Lower leg skin (tissue), 4 donors: Measurements from ENCODE around the gene PPP4C. TPM values are rescaled to one million over a fixed set of nuclear protein-coding genes. Genes with fewer than 3 reads are reported as not detected.

Experiments used
- DNase-seq, 2 donors: peaks; one replicate each; pipeline ENCODE4 v3.0.0-alpha.2; 2019; ENCODE audit warnings: low spot score in 2 of 2
- H3K4me3 ChIP-seq: fragments of 200-600 bp; sonication (generic); 2 replicates; pipeline ENCODE4 v1.5.1; 2017; ENCODE audit warnings: mild to moderate bottlenecking, low read depth; ENCODE audit not compliant: poor library complexity, severe bottlenecking
- POLR2A ChIP-seq, 2 donors: fragments of 450-650 bp; IDR thresholded peaks; one replicate each; pipeline ENCODE4 v1.6.1; 2016 to 2017; ENCODE audit warnings: antibody characterized with exemption in 2 of 2, mild to moderate bottlenecking in 1 of 2, moderate library complexity in 1 of 2
- WGBS, 2 donors: methylation state at CpG; one replicate each; pipeline ENCODE4 v1.1.5; 2018; 5-methylcytosine and 5-hydroxymethylcytosine counted together
- intact Hi-C: fragments of 100-400 bp; cut with DNase I; formaldehyde crosslinking; loops from one replicate; pipeline ENCODE4 v1.15.0; 2023; ENCODE audit warnings: low total_unique reads
- total RNA-seq, 4 donors: library from RNA; depleted of rRNA; stranded (reverse); fragments of >200 nt; gene quantifications; one replicate each; pipeline ENCODE4 v1.1.0, GENCODE V29; 2016
- TF ChIP-seq, protein P1 (sequence below), 3 donors: fragments of 450-650 bp; IDR thresholded peaks; one replicate each; pipeline ENCODE4 v1.5.1; 2016; ENCODE audit warnings: antibody characterized with exemption in 3 of 3, mild to moderate bottlenecking in 3 of 3, moderate library complexity in 2 of 3

The PPP4C gene
- total RNA-seq, 4 donors from 2014 or later: 53.3 to 75.4 (median 67.4) TPM

DNA sequence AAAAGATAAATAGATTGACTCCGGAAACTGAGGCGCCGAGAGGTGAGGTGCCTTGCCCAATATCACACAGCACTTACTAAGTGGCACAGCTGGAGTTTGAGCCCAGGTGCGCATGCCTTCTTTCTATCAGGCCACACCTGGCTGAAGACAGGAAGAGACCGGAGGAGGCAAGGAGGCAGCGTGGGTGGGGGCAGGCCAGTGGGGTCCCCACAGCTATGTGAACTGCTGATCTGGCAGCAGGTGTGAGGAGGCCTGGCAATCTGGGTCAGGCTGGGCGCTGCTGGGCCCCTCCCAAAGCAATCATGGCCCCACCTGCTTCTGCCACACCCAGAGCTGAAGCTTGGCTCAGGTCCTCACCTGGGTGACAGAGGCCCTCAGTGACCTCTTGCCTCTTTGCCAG lies 39.4 kb downstream of the PPP4C start:
- WGBS, 2 donors: 65 to 74% methylated on average over 7 of the region's 7 CpGs
- DNase-seq: no peak
- intact Hi-C loops: no loop called here

DNA sequence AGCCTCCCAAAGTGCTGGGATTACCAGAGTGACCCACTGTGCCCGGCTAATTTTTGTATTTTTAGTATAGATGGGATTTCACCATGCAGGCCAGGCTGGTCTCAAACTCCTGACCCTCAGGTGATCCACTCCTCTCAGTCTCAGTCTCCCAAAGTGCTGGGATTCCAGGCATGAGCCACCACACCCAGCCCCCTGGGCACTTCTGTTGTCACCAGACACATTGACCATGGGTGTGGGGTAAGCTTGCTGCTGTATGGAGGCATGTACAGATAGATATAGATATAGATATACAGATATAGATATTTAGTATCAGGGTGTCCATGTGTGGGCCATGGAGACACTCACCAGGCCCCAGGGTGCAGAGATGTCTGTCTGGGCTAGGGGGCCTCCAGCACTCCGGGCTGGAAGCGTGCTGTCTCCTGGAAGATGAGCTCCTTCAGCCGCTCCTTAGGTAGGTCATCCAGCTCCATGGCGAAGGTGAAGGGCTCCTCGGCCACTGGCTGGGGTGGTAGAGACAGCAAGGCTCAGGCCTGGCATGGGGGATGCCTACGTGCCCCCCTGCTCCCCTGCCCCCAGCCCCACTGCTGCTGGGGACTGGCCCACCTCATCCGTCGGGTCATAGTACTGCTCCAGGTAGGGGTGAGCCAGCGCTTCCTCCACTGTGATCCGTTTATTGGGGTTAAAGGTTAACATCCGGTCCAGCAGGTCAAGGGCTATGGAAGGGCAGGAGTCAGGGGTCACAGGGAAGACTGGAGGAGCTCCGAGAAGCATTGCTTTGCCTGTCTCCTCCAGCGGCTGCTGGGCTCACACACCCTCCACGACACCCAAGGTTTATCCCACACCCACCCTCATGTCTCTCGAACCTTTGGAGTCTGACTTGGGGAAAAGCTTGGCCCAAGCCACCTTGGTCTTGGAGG lies 40.8 kb downstream of the PPP4C start:
- intact Hi-C loops: no loop called here
- WGBS, 2 donors: 87 to 88% methylated on average over 14 to 15 of the region's 16 CpGs
- no peak overlapping the region for H3K4me3 ChIP-seq
- TF ChIP-seq, protein P1, sequence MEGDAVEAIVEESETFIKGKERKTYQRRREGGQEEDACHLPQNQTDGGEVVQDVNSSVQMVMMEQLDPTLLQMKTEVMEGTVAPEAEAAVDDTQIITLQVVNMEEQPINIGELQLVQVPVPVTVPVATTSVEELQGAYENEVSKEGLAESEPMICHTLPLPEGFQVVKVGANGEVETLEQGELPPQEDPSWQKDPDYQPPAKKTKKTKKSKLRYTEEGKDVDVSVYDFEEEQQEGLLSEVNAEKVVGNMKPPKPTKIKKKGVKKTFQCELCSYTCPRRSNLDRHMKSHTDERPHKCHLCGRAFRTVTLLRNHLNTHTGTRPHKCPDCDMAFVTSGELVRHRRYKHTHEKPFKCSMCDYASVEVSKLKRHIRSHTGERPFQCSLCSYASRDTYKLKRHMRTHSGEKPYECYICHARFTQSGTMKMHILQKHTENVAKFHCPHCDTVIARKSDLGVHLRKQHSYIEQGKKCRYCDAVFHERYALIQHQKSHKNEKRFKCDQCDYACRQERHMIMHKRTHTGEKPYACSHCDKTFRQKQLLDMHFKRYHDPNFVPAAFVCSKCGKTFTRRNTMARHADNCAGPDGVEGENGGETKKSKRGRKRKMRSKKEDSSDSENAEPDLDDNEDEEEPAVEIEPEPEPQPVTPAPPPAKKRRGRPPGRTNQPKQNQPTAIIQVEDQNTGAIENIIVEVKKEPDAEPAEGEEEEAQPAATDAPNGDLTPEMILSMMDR (IDR thresholded peaks at IDR 0.05): no peak
- no peak for TF ChIP-seq POLR2A (IDR thresholded peaks at IDR 0.05)
- no peak for DNase-seq

More for the DNA sequence above, 39.4 kb downstream of the PPP4C start:
- TF ChIP-seq, protein P1 (IDR thresholded peaks at IDR 0.05): no peak
- no peak for TF ChIP-seq POLR2A (IDR thresholded peaks at IDR 0.05)
- H3K4me3 ChIP-seq: no peak overlapping the region

DNA sequence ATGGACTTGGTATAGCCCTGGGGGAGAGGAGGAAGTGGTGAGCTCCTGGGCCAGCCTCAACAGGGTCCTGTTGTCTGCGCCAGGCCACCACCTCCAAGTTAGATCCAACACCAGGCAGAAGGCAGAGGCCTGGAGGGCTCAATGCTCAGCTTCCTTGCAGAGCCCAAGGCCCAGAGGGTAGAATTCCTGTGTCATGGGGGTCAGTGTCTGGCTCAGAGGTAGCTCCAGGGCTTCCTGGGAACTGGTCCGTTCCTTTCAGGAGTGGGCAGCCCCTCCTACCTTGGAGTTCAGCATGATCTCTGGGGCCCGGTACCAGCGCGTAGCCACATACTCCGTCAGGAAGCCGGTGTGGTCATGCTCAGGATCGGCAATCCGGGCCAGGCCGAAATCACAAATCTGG lies 42.0 kb downstream of the PPP4C start:
- no peak overlapping the region for H3K4me3 ChIP-seq
- 92 to 100% methylated on average over 4 to 10 of the region's 10 CpGs for WGBS, 2 donors
- intact Hi-C loops: no loop called here
- TF ChIP-seq POLR2A (IDR thresholded peaks at IDR 0.05): no peak
- TF ChIP-seq, protein P1 (IDR thresholded peaks at IDR 0.05): no peak
- no peak for DNase-seq

DNA sequence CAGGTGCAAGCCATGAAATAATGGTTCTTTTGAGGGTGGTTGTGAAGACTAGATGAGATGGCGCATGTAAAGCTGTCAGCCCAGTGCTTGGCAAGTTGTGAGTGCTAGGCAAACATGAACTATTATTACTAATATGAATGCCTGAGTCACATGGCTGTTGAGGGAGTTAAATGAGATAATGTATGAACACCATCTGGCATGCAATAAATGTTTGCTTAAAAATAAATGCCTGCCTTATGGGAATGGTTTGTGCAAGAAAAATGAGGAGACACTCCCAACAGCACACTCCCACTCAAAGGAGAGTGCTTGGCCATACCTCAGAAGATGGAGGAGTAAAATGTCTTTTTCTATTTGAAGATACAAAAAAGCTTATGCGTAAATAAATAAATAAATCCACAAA lies 43.6 kb downstream of the PPP4C start:
- intact Hi-C loops: no loop called here
- no peak overlapping the region for H3K4me3 ChIP-seq
- DNase-seq: no peak
- TF ChIP-seq POLR2A (IDR thresholded peaks at IDR 0.05): no peak
- TF ChIP-seq, protein P1 (IDR thresholded peaks at IDR 0.05): no peak
- 87 to 91% methylated on average over 2 of the region's 2 CpGs for WGBS, 2 donors

DNA sequence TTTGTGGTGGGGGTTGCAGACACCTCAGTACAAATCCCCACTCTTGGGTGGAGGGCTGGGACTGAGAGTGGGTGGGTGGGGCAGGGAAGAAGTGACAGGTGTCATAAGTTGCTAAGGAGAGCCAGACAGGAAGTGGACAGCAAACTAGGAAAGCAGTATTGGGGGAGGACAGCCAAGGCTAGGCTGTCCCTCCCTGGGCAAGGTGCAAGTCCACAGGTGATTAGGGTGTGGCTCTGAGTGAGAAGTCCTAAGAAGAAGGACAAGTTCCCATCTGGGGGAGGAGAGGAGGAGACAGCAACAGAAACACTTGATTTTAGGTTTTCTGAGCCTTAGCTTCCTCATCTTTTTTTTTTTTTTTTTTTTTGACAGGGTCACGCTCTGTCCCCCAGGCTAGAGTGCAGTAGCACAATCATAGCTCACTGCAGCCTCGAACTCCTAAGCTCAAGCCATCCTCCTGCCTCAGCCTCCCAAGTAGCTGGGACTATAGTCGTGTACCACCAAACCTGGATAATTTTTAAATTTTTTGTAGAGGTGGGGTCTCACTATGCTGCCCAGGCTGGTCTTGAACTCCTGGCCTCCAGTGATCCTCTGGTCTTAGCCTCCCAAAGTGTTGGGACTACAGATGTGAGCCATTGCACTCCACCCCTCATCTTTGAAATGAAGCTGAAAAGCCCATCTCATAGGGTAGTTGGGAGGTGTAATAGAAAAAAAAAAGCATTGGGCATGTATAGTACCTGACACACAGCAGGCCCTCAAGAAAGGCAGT lies 44.7 kb downstream of the PPP4C start:
- no peak overlapping the region for H3K4me3 ChIP-seq
- no peak for DNase-seq
- 92 to 98% methylated on average over 3 of the region's 3 CpGs for WGBS, 2 donors
- TF ChIP-seq, protein P1 (IDR thresholded peaks at IDR 0.05): no peak
- no peak for TF ChIP-seq POLR2A (IDR thresholded peaks at IDR 0.05)
- intact Hi-C loops: no loop called here
